B cell (primary cell): ENCODE measurements around the gene MARCHF3. TPM values are rescaled to one million over a fixed set of nuclear protein-coding genes. Genes with fewer than 3 reads are reported as not detected.
A peak's percentile ranks its signal among the peaks of the same experiment; 100 is the strongest.

Source experiments
- ATAC-seq: fragments of 200-7000 bp; cut with Tn5 transposase; one replicate; pipeline ENCODE4 v1.10.0; 2021; ENCODE audit warnings: low read depth, mild to moderate bottlenecking, moderate number of reproducible peaks, moderate library complexity
- CTCF ChIA-PET: fragments of 350-600 bp; sonication (Branson Sonifier 250); formaldehyde crosslinking; loops from one replicate; lab custom pipeline; 2021; ENCODE audit warnings: antibody characterized with exemption, inconsistent platforms; lab: Charles Lee
- POLR2A ChIA-PET: fragments of 350-600 bp; sonication (Branson Sonifier 250); formaldehyde crosslinking; loops from one replicate; lab custom pipeline; 2021; ENCODE audit warnings: antibody characterized with exemption; lab: Charles Lee
- DNase-seq: peaks from one replicate; pipeline ENCODE4 v3.0.0; 2013
- H2AFZ ChIP-seq: 2 replicates; pipeline ENCODE4 v1.6.1; 2012; ENCODE audit warnings: mild to moderate bottlenecking, low read depth, low read length; ENCODE audit not compliant: insufficient read depth, poor library complexity, severe bottlenecking
- H3K27ac ChIP-seq, 2 donors: 1 replicate in 1 of 2; 2 replicates in 1 of 2; pipeline ENCODE4 v1.5.1; 2012 to 2013; ENCODE audit warnings: low read length in 2 of 2, mild to moderate bottlenecking in 2 of 2, moderate library complexity in 1 of 2
- H3K27me3 ChIP-seq, 4 experiments: fragments of 200-600 bp in 1 of 4; sonication (generic) in 1 of 4; replicated peaks in 1 of 4; 1 replicate in 2 of 4; 2 replicates in 2 of 4; pipeline versions ENCODE4 v1.6.1 to v1.7.0; 2013 to 2016; ENCODE audit warnings: low read length in 3 of 4, mild to moderate bottlenecking in 2 of 4, mixed read lengths in 1 of 4, moderate library complexity in 1 of 4; ENCODE audit not compliant: insufficient read depth in 4 of 4, control insufficient read depth in 3 of 4; ENCODE audit errors: control extremely low read depth in 1 of 4
- H3K36me3 ChIP-seq, 2 experiments: replicated peaks in 1 of 2; 1 replicate in 1 of 2; 2 replicates in 1 of 2; pipeline versions ENCODE4 v1.6.1 to v1.7.1; 2013; ENCODE audit warnings: low read length in 1 of 2; ENCODE audit not compliant: insufficient read depth in 2 of 2, control insufficient read depth in 1 of 2; ENCODE audit errors: control extremely low read depth in 1 of 2, extremely low read depth in 1 of 2
- H3K4me1 ChIP-seq, 2 donors: fragments of 200-600 bp in 1 of 2; sonication (generic) in 1 of 2; 1 replicate in 1 of 2; 2 replicates in 1 of 2; pipeline versions ENCODE4 v1.5.1 to v1.6.1; 2013 to 2017; ENCODE audit warnings: low read length in 2 of 2; ENCODE audit not compliant: control insufficient read depth in 2 of 2, insufficient read depth in 2 of 2
- H3K4me2 ChIP-seq: replicated peaks from 2 replicates; pipeline ENCODE3; 2012; ENCODE audit warnings: mild to moderate bottlenecking, low read depth, low read length; ENCODE audit not compliant: poor library complexity, severe bottlenecking
- H3K4me3 ChIP-seq, 5 experiments: fragments of 200-600 bp in 1 of 5; sonication (generic) in 1 of 5; 1 replicate in 3 of 5; 2 replicates in 2 of 5; pipeline versions ENCODE4 v1.5.1 to v1.7.0; 2011 to 2016; ENCODE audit warnings: low read length in 4 of 5, mild to moderate bottlenecking in 4 of 5, low read depth in 2 of 5, control low read depth in 1 of 5, moderate library complexity in 1 of 5; ENCODE audit not compliant: insufficient read depth in 1 of 5; ENCODE audit errors: control extremely low read depth in 1 of 5, extremely low read depth in 1 of 5
- H3K79me2 ChIP-seq: fragments of 200-600 bp; sonication (generic); one replicate; pipeline ENCODE4 v1.6.0; 2016; ENCODE audit warnings: low read length; ENCODE audit not compliant: control insufficient read depth, insufficient read depth
- H3K9ac ChIP-seq: fragments of 200-600 bp; sonication (generic); 2 replicates; pipeline ENCODE4 v1.6.1; 2017; ENCODE audit warnings: mild to moderate bottlenecking, low read length, moderate library complexity
- H3K9me3 ChIP-seq, 3 donors: one replicate each; pipeline versions ENCODE4 v1.6.1 to v1.7.1; 2013; ENCODE audit warnings: low read length in 2 of 3; ENCODE audit not compliant: control insufficient read depth in 2 of 3, insufficient read depth in 1 of 3; ENCODE audit errors: control extremely low read depth in 1 of 3
- H4K20me1 ChIP-seq: 2 replicates; pipeline ENCODE4 v1.6.0; 2012; ENCODE audit warnings: mild to moderate bottlenecking, low read length; ENCODE audit not compliant: insufficient read depth, control insufficient read depth, poor library complexity, severe bottlenecking
- H3K27ac Mint-ChIP-seq: one replicate; pipeline ENCODE4 v1.8.0; 2021; ENCODE audit warnings: mixed read lengths
- H3K27me3 Mint-ChIP-seq: one replicate; pipeline ENCODE4 v1.8.0; 2021; ENCODE audit warnings: mixed read lengths
- H3K4me1 Mint-ChIP-seq: one replicate; pipeline ENCODE4 v1.8.0; 2021; ENCODE audit warnings: mixed read lengths
- H3K4me3 Mint-ChIP-seq: one replicate; pipeline ENCODE4 v1.8.0; 2021; ENCODE audit warnings: mixed read lengths
- H3K9me3 Mint-ChIP-seq: one replicate; pipeline ENCODE4 v1.8.0; 2022; ENCODE audit warnings: mixed read lengths; ENCODE audit not compliant: insufficient read depth
- EZH2 ChIP-seq: IDR thresholded peaks from 2 replicates; pipeline ENCODE4 v1.6.1; 2012; ENCODE audit warnings: borderline replicate concordance, low read depth, mild to moderate bottlenecking, moderate library complexity, low read length; ENCODE audit not compliant: insufficient read depth, poor library complexity, severe bottlenecking
- WGBS: methylation state at CpG from one replicate; pipeline ENCODE4 v1.1.5; 2013; ENCODE audit warnings: missing lambda C conversion rate; ENCODE audit not compliant: insufficient coverage; 5-methylcytosine and 5-hydroxymethylcytosine counted together
- intact Hi-C: fragments of 100-400 bp; cut with micrococcal nuclease; formaldehyde crosslinking; loops from one replicate; pipeline ENCODE4 v1.10.0; 2022
- polyA plus RNA-seq: library from polyadenylated mRNA; depleted of rRNA; stranded (reverse); fragments of >200 nt; gene quantifications from 2 replicates; pipeline ENCODE4 v1.2.3, GENCODE V29; 2012
- total RNA-seq, 2 donors: library from RNA; stranded (reverse); fragments of 120-200 nt in 1 of 2; gene quantifications; 1 replicate in 1 of 2; 2 replicates in 1 of 2; pipeline versions ENCODE4 v1.2.3 to v1.2.4, GENCODE V29; 2013 to 2022
- TF ChIP-seq, protein P1 (sequence below): fragments of 200-600 bp; IDR thresholded peaks from one replicate; pipeline ENCODE4 v1.8.0; 2022; ENCODE audit warnings: antibody characterized with exemption, mild to moderate bottlenecking

MARCHF3 gene
- total and polyA plus RNA-seq, 2 donors (not counting 1 experiment from before 2014, with no cell fraction given), result 31.6 to 35.0 TPM

DNA sequence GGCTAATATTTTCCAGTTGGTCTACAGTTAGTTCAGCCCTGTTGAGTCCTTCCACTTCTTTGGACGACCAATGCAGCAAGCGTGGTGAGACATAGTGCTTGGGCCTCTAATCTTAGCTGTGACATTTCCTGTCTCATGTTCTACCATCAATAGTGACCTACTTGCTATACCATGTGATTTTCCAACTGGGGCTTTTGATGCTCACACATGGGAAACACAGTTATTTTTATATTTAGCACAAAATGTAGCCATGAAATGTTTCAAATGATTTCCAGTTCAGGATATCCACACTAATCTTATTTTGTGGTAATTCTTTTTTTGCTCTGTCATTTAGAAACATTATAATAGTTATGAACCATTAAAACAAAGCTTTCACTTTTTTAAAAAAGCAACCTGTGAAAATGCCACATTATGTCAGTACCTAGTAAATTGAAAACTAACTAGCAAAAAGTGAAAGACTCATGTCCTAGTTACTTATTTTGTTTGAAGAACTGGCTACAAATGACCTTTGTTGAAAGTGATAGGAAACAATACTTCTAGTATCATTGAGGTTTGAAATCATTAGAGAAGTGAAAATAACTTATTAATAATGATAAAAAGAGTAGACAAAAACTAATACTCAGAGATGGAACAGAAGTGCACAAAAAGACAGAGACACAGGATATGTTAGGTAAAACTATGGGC is 18.3 kb downstream of the MARCHF3 start:
- H3K27ac ChIP-seq, result peak overlapping the region in 1 of 2 donors; percentile 65
- H4K20me1 ChIP-seq, result no peaks in the 10 kb centered on the region
- H3K27ac Mint-ChIP-seq, result peak overlapping the region; percentile 75
- ChIA-PET POLR2A (interaction anchor here (1.0 to 1.1 kb wide), 2 partner anchors 12 to 19 kb away, joined by 3 to 4 read pairs; no protein-coding TSS in a partner anchor), CTCF (interaction anchor here (0.8 to 2.0 kb wide), 6 partner anchors 9 to 202 kb away, joined by 3 to 7 read pairs (median 4); partner anchors contain the start of gene MARCHF3)
- H3K9ac ChIP-seq, result no peak overlapping the region
- H3K4me2 ChIP-seq, result peak overlapping the region; percentile 40
- H3K4me1 ChIP-seq, result peaks cover 31 to 53% of the 10 kb centered on the region in 2 donors
- intact Hi-C loops, result loop anchor here (2.0 kb wide), 1 partner anchor 13 kb away; no protein-coding TSS in a partner anchor
- TF ChIP-seq, protein P1, sequence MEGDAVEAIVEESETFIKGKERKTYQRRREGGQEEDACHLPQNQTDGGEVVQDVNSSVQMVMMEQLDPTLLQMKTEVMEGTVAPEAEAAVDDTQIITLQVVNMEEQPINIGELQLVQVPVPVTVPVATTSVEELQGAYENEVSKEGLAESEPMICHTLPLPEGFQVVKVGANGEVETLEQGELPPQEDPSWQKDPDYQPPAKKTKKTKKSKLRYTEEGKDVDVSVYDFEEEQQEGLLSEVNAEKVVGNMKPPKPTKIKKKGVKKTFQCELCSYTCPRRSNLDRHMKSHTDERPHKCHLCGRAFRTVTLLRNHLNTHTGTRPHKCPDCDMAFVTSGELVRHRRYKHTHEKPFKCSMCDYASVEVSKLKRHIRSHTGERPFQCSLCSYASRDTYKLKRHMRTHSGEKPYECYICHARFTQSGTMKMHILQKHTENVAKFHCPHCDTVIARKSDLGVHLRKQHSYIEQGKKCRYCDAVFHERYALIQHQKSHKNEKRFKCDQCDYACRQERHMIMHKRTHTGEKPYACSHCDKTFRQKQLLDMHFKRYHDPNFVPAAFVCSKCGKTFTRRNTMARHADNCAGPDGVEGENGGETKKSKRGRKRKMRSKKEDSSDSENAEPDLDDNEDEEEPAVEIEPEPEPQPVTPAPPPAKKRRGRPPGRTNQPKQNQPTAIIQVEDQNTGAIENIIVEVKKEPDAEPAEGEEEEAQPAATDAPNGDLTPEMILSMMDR, result no peak
- TF ChIP-seq EZH2, result no peak
- peaks cover 81% of the 10 kb centered on the region for H3K79me2 ChIP-seq
- peak overlapping the region; percentile 12 for H3K4me3 Mint-ChIP-seq
- peaks cover 0 to 2% of the 10 kb centered on the region in 2 experiments for H3K36me3 ChIP-seq
- H3K27me3 Mint-ChIP-seq, result no peaks in the 10 kb centered on the region
- DNase-seq (no peak), ATAC-seq (peak; percentile 47)
- H3K9me3 Mint-ChIP-seq, result peaks cover 3% of the 10 kb centered on the region
- H3K9me3 ChIP-seq, result no peaks in the 10 kb centered on the region
- H2AFZ ChIP-seq, result peak overlapping the region; percentile 26
- peaks cover 68% of the 10 kb centered on the region for H3K4me1 Mint-ChIP-seq
- peak overlapping the region in 1 of 5 experiments; percentile 25 for H3K4me3 ChIP-seq
- no peaks in the 10 kb centered on the region for H3K27me3 ChIP-seq
- 0% methylated on average over 2 of the region's 2 CpGs for WGBS

DNA sequence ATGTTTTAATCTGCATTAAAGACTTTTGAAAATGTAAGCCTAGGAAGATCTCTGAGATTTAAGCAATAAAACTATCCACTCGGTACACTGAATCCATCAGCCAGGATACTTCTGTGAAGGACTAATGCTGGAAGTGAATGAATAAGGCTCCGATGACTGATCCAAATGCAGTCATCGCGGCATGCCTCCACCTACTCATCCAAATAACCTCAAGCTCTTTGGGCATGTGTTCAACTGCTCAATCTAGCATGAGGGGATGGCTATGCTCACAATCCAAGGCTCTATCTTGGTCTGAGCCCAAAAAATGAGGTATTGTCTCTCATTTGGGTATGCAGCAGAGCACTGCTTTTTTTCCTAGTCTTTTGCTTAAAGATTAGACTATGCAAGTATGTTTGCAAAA is 19.2 kb downstream of the MARCHF3 start:
- CTCF ChIA-PET, result interaction anchor here (0.8 to 1.5 kb wide), 4 partner anchors 10 to 201 kb away, joined by 3 to 7 read pairs (median 4); no protein-coding TSS in a partner anchor

More for the DNA sequence above, 19.2 kb downstream of the MARCHF3 start:
- Histone ChIP-seq H2AFZ (no peak overlapping the region), H3K4me2 (peak overlapping the region; percentile 40), H3K79me2 (peaks cover 78% of the 10 kb centered on the region), H3K9me3 (no peaks in the 10 kb centered on the region), H3K9ac (no peak overlapping the region), H3K4me3 (no peak overlapping the region), H3K36me3 (peaks cover 0 to 2% of the 10 kb centered on the region in 2 experiments), H3K4me1 (peaks cover 31 to 60% of the 10 kb centered on the region in 2 donors), H3K27ac (no peak overlapping the region), H3K27me3 (no peaks in the 10 kb centered on the region), H4K20me1 (no peaks in the 10 kb centered on the region)
- Mint-ChIP-seq H3K27me3 (no peaks in the 10 kb centered on the region), H3K9me3 (peaks cover 3% of the 10 kb centered on the region), H3K27ac (no peak overlapping the region), H3K4me3 (no peak overlapping the region), H3K4me1 (peaks cover 72% of the 10 kb centered on the region)
- POLR2A ChIA-PET, result interaction anchor here (1.1 kb wide), 1 partner anchor 13 kb away, joined by 4 read pairs; no protein-coding TSS in a partner anchor
- DNase-seq, result no peak
- WGBS, result 100% methylated on average over 1 of the region's 4 CpGs
- TF ChIP-seq, protein P1, result no peak
- TF ChIP-seq EZH2, result no peak
- intact Hi-C loops, result no loop called here
- ATAC-seq, result no peak
